Measurements from ENCODE around the gene MAGI2.

Gene MAGI2

GRCh38 chr7:78063758-78064157 is 1389.7 kb downstream of the MAGI2 start:
- TF ChIP-seq ARNTL (CRISPR knock-in tag; IDR thresholded peaks at IDR 0.05; ENCODE audit: borderline replicate concordance, low read depth) (no peak), PPARA (CRISPR knock-in tag; IDR thresholded peaks at IDR 0.05; ENCODE audit: borderline replicate concordance) (no peak), CSDC2 (CRISPR knock-in tag; IDR thresholded peaks at IDR 0.05) (no peak), GLIS3 (CRISPR knock-in tag; IDR thresholded peaks at IDR 0.05) (no peak), CREB5 (CRISPR knock-in tag; IDR thresholded peaks at IDR 0.05; ENCODE audit: low read depth) (no peak), SNAI2 (CRISPR knock-in tag; IDR thresholded peaks at IDR 0.05) (no peak)
- no peak for ATAC-seq

- no peak for ATAC-seq
- TF ChIP-seq GLIS3 (CRISPR knock-in tag; IDR thresholded peaks at IDR 0.05) = no peak
- no peak for TF ChIP-seq ISL1 (CRISPR knock-in tag; IDR thresholded peaks at IDR 0.05)
- no peak for TF ChIP-seq BACH2 (CRISPR knock-in tag; IDR thresholded peaks at IDR 0.05; ENCODE audit: borderline replicate concordance)
- no peak for TF ChIP-seq OSR1 (CRISPR knock-in tag; IDR thresholded peaks at IDR 0.05)
- no peak for TF ChIP-seq PPARA (CRISPR knock-in tag; IDR thresholded peaks at IDR 0.05; ENCODE audit: borderline replicate concordance)
- TF ChIP-seq ZNF565 (CRISPR knock-in tag; conservative IDR thresholded peaks at IDR 0.05; ENCODE audit: low read depth) = no peak
- no peak for TF ChIP-seq ZFP3 (CRISPR knock-in tag; IDR thresholded peaks at IDR 0.05)
- TF ChIP-seq PATZ1 (CRISPR knock-in tag; IDR thresholded peaks at IDR 0.05; ENCODE audit: borderline replicate concordance) = no peak
- no peak for TF ChIP-seq TOX (CRISPR knock-in tag; IDR thresholded peaks at IDR 0.05; ENCODE audit: borderline replicate concordance)
- no peak for TF ChIP-seq ZFP30 (CRISPR knock-in tag; IDR thresholded peaks at IDR 0.05)
- no peak for TF ChIP-seq TCF4 (CRISPR knock-in tag; IDR thresholded peaks at IDR 0.05; ENCODE audit: borderline replicate concordance)
- no peak for TF ChIP-seq SNAI2 (CRISPR knock-in tag; IDR thresholded peaks at IDR 0.05)
Measured at GRCh38 chr7:78062214-78062613, 1391.3 kb downstream of the MAGI2 start.

DNA sequence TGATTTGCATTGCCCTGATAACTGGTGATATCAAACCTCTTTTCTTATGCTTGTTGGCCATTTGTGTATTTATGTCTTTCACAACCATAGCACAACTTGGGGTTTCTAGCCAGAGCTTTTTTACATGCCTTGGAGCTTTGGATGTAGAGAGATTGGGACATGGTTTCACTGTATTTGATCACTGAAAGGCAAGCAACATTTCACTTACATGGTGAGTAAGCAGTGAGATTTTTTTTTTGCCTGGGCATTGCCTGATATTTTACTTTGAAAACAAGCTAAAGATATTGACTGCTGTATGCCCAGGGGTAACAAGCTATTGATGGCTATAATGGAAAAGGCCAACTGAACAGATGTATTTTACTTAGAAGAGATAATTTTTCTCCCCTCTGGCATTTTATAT is 1395.9 kb downstream of the MAGI2 start:
- ATAC-seq = no peak
- TF ChIP-seq ZC3H10 (CRISPR knock-in tag; IDR thresholded peaks at IDR 0.05) (no peak), RARB (CRISPR knock-in tag; IDR thresholded peaks at IDR 0.05) (no peak), ARNTL (CRISPR knock-in tag; IDR thresholded peaks at IDR 0.05; ENCODE audit: borderline replicate concordance, low read depth) (no peak), ZNF8 (CRISPR knock-in tag; IDR thresholded peaks at IDR 0.05) (no peak), ZNF565 (CRISPR knock-in tag; conservative IDR thresholded peaks at IDR 0.05; ENCODE audit: low read depth) (no peak), OSR1 (CRISPR knock-in tag; IDR thresholded peaks at IDR 0.05) (no peak), PATZ1 (CRISPR knock-in tag; IDR thresholded peaks at IDR 0.05; ENCODE audit: borderline replicate concordance) (no peak)
- TF ChIP-seq, protein P1, sequence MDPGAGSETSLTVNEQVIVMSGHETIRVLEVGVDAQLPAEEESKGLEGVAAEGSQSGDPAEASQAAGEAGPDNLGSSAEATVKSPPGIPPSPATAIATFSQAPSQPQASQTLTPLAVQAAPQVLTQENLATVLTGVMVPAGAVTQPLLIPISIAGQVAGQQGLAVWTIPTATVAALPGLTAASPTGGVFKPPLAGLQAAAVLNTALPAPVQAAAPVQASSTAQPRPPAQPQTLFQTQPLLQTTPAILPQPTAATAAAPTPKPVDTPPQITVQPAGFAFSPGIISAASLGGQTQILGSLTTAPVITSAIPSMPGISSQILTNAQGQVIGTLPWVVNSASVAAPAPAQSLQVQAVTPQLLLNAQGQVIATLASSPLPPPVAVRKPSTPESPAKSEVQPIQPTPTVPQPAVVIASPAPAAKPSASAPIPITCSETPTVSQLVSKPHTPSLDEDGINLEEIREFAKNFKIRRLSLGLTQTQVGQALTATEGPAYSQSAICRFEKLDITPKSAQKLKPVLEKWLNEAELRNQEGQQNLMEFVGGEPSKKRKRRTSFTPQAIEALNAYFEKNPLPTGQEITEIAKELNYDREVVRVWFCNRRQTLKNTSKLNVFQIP (CRISPR knock-in tag; IDR thresholded peaks at IDR 0.05; ENCODE audit: borderline replicate concordance, low read depth) = no peak

GRCh38 chr7:78055599-78055998 is 1397.9 kb downstream of the MAGI2 start:
- ATAC-seq = no peak
- TF ChIP-seq CREB5 (CRISPR knock-in tag; IDR thresholded peaks at IDR 0.05; ENCODE audit: low read depth) = no peak
- no peak for TF ChIP-seq PPARA (CRISPR knock-in tag; IDR thresholded peaks at IDR 0.05; ENCODE audit: borderline replicate concordance)

Measured in SK-N-SH treated with all-trans-retinoic acid at 6 μM for 48 hours (cell line).